CD4-positive, alpha-beta T cell treated with Interferon gamma for 1 hour (primary cell): Measurements from ENCODE around the gene ZDHHC14.
"Not testable (repeated sequence)": the region's sequence is repeated elsewhere in the genome, so short reads cannot be mapped to it uniquely, and the experiment has no call there.

Experiments used
- DNase-seq: peaks from one replicate; pipeline ENCODE4 v3.0.0-alpha.2; 2020

Gene ZDHHC14

GRCh38 chr6:157449610-157450009, 68.6 kb downstream of the ZDHHC14 start:
- DNase-seq, result no peak

- no peak for DNase-seq
Measured at GRCh38 chr6:157450931-157451742, 70.1 kb downstream of the ZDHHC14 start.

- DNase-seq, result no peak
Measured at GRCh38 chr6:157452096-157452495, 71.1 kb downstream of the ZDHHC14 start.

- no peak for DNase-seq
Measured at GRCh38 chr6:157453131-157453530, 72.1 kb downstream of the ZDHHC14 start.

GRCh38 chr6:157453978-157454377, 73.0 kb downstream of the ZDHHC14 start:
- no peak for DNase-seq

- DNase-seq, result no peak
Measured at GRCh38 chr6:157454762-157455714, 74.0 kb downstream of the ZDHHC14 start.

GRCh38 chr6:157455731-157456523, 74.9 kb downstream of the ZDHHC14 start:
- DNase-seq, result no peak

GRCh38 chr6:157456524-157456829, 75.5 kb downstream of the ZDHHC14 start:
- DNase-seq, result no peak

GRCh38 chr6:157457787-157458186, 76.8 kb downstream of the ZDHHC14 start:
- no peak for DNase-seq

- DNase-seq, result no peak
Measured at GRCh38 chr6:157459327-157459726, 78.3 kb downstream of the ZDHHC14 start.

- no peak for DNase-seq
Measured at GRCh38 chr6:157460182-157460999, 79.4 kb downstream of the ZDHHC14 start.

GRCh38 chr6:157461000-157461915, 80.3 kb downstream of the ZDHHC14 start:
- peak; percentile 45 for DNase-seq

GRCh38 chr6:157462956-157463742, 82.2 kb downstream of the ZDHHC14 start:
- DNase-seq, result no peak

GRCh38 chr6:157463743-157464135, 82.7 kb downstream of the ZDHHC14 start:
- DNase-seq, result not testable (repeated sequence)

- DNase-seq, result no peak
Measured at GRCh38 chr6:157464653-157465535, 83.9 kb downstream of the ZDHHC14 start.

GRCh38 chr6:157466342-157466648, 85.3 kb downstream of the ZDHHC14 start:
- no peak for DNase-seq

- not testable (repeated sequence) for DNase-seq
Measured at GRCh38 chr6:157467339-157467738, 86.3 kb downstream of the ZDHHC14 start.

GRCh38 chr6:157468054-157468453, 87.1 kb downstream of the ZDHHC14 start:
- DNase-seq, result no peak

GRCh38 chr6:157468574-157468973, 87.6 kb downstream of the ZDHHC14 start:
- no peak for DNase-seq
